Thymus (tissue), 11 donors: Measurements from ENCODE around the gene PEX16. TPM values are rescaled to one million over a fixed set of nuclear protein-coding genes. Genes with fewer than 3 reads are reported as not detected.
A peak's percentile ranks its signal among the peaks of the same experiment; 100 is the strongest.

ENCODE experiments used
- DNase-seq, 9 donors: peaks; one replicate each; pipeline ENCODE4 v3.0.0-alpha.2; 2013; ENCODE audit warnings: low spot score in 9 of 9, low read depth in 6 of 9, missing footprints in 1 of 9
- H3K27ac ChIP-seq, 2 donors: one replicate each; pipeline ENCODE4 v1.5.1; 2013; ENCODE audit warnings: control low read depth in 1 of 2, low read depth in 1 of 2, low read length in 1 of 2, mild to moderate bottlenecking in 1 of 2, moderate library complexity in 1 of 2
- H3K27me3 ChIP-seq, 2 donors: one replicate each; pipeline ENCODE4 v1.5.1; 2013; ENCODE audit warnings: low read length in 1 of 2; ENCODE audit not compliant: control insufficient read depth in 2 of 2, insufficient read depth in 1 of 2
- H3K36me3 ChIP-seq, 2 donors: one replicate each; pipeline ENCODE4 v1.5.1; 2013; ENCODE audit warnings: low read length in 1 of 2, mild to moderate bottlenecking in 1 of 2, moderate library complexity in 1 of 2; ENCODE audit not compliant: control insufficient read depth in 2 of 2, insufficient read depth in 2 of 2
- H3K4me1 ChIP-seq, 2 donors: one replicate each; pipeline ENCODE4 v1.5.1; 2013; ENCODE audit warnings: low read length in 2 of 2; ENCODE audit not compliant: control insufficient read depth in 2 of 2, insufficient read depth in 2 of 2
- H3K4me3 ChIP-seq, 2 donors: one replicate each; pipeline ENCODE4 v1.5.1; 2013; ENCODE audit warnings: low read length in 2 of 2, control low read depth in 1 of 2, mild to moderate bottlenecking in 1 of 2
- H3K9me3 ChIP-seq, 2 donors: one replicate each; pipeline ENCODE4 v1.5.1; 2013; ENCODE audit warnings: low read length in 1 of 2, mild to moderate bottlenecking in 1 of 2; ENCODE audit not compliant: control insufficient read depth in 2 of 2, insufficient read depth in 1 of 2
- WGBS: extraction: QIAGEN DNeasy Blood & Tissue Kit; methylation state at CpG from one replicate; pipeline ENCODE4 v1.1.7; 2013; 5-methylcytosine and 5-hydroxymethylcytosine counted together
- polyA plus RNA-seq: library from polyadenylated mRNA; stranded (reverse); fragments of 200-250 nt; gene quantifications from one replicate; pipeline ENCODE4 v1.2.3, GENCODE V29; 2013
- total RNA-seq: library from RNA; stranded (reverse); fragments of 120-200 nt; gene quantifications from one replicate; pipeline ENCODE4 v1.2.4, GENCODE V29; 2013
- donor health status: healthy.

The PEX16 gene
- total and polyA plus RNA-seq, 2 donors, result 29.6 to 46.0 TPM

DNA sequence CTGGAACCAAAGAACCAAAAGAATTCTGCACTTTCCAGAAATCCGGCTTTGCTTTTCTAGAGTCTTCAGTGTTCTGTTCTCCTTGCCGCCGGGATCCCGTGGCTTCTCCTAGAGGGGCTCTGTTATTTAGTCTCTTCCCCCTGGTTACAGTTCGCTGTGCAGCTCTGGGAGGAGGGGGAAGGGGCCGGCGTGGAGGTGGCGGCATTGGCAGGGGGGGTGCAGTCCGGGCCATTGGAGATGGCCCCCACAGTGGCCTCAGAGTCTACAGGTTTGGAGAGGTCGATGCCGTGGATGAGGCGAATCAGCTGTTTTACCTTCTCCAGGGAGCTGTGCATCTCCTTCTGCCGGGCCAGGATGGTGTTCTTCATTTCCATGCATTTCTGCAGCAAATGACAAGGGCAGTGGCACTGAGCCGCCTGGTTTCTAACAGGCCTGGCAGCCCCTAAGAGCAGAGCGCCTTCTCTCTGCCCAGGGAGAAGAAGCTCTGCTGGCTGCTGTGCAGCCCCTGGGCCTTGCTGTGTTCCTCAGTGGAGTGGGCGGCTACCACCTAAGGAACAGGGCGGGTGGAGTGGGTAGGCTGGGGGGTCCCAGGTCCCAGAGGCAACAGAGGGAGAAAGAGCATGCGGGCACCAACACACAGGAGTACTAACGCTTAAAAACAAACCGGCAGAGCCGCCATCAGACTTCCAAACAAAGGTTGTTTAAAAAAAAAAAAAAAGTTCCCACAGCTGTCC is 16.3 kb upstream of the PEX16 start:
- H3K4me1 ChIP-seq, result peaks cover 8 to 32% of the 10 kb centered on the region in 2 donors
- 96% methylated on average over 21 of the region's 21 CpGs for WGBS
- H3K9me3 ChIP-seq, result no peaks in the 10 kb centered on the region
- no peak overlapping the region for H3K4me3 ChIP-seq
- H3K36me3 ChIP-seq, result peaks cover 40 to 57% of the 10 kb centered on the region in 2 donors
- H3K27me3 ChIP-seq, result no peaks in the 10 kb centered on the region
- DNase-seq, result no peak
- H3K27ac ChIP-seq, result peak overlapping the region in 1 of 2 donors; percentile 17

GRCh38 chr11:45933131-45933831 is 15.6 kb upstream of the PEX16 start:
- H3K9me3 ChIP-seq, result no peaks in the 10 kb centered on the region
- no peak for DNase-seq
- WGBS, result 94% methylated on average over 15 of the region's 15 CpGs
- no peak overlapping the region for H3K4me3 ChIP-seq
- H3K36me3 ChIP-seq, result peaks cover 40 to 57% of the 10 kb centered on the region in 2 donors
- H3K27me3 ChIP-seq, result no peaks in the 10 kb centered on the region
- H3K27ac ChIP-seq, result peak overlapping the region in 1 of 2 donors; percentile 32
- H3K4me1 ChIP-seq, result peaks cover 8 to 32% of the 10 kb centered on the region in 2 donors

DNA sequence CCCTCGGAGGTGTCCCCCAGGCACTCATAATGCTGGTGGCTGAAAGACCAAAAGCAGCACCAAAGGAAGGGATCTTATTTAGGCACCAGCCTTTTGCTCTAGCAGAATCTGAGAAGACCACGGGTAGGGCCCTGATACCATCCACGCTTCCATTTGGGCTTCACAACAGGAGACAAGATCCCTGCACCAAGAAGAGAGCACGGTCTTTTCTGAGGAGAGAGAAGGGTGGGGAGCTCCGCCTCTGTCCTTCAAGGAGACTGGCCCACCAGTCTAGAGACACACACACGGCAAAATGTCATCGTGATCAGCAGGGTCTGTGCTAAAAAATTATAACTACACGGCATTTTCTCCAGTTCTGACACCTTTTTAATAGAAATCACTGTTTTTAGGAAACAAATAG is 14.5 kb upstream of the PEX16 start:
- Histone ChIP-seq H3K36me3 (peaks cover 34 to 51% of the 10 kb centered on the region in 2 donors), H3K9me3 (no peaks in the 10 kb centered on the region), H3K27ac (peak overlapping the region; percentile 35 to 53), H3K4me3 (no peak overlapping the region), H3K4me1 (peaks cover 8 to 32% of the 10 kb centered on the region in 2 donors), H3K27me3 (no peaks in the 10 kb centered on the region)
- 93% methylated on average over 8 of the region's 8 CpGs for WGBS
- DNase-seq, result no peak

- Histone ChIP-seq H3K36me3 (peaks cover 34 to 48% of the 10 kb centered on the region in 2 donors), H3K9me3 (no peaks in the 10 kb centered on the region), H3K27ac (peak overlapping the region; percentile 35 to 53), H3K27me3 (no peaks in the 10 kb centered on the region), H3K4me1 (peaks cover 8 to 32% of the 10 kb centered on the region in 2 donors), H3K4me3 (no peak overlapping the region)
- DNase-seq, result no peak
- 94% methylated on average over 10 of the region's 10 CpGs for WGBS
Measured at GRCh38 chr11:45931739-45932138, 14.1 kb upstream of the PEX16 start.

GRCh38 chr11:45930951-45931570 is 13.4 kb upstream of the PEX16 start:
- H3K9me3 ChIP-seq, result no peaks in the 10 kb centered on the region
- peak overlapping the region; percentile 64 to 83 for H3K27ac ChIP-seq
- H3K4me1 ChIP-seq, result peaks cover 8 to 32% of the 10 kb centered on the region in 2 donors
- H3K27me3 ChIP-seq, result peaks cover 0 to 4% of the 10 kb centered on the region in 2 donors
- 96% methylated on average over 8 of the region's 8 CpGs for WGBS
- no peak overlapping the region for H3K4me3 ChIP-seq
- DNase-seq, result peak in 1 of 9 donors; percentile 35
- peaks cover 34 to 43% of the 10 kb centered on the region in 2 donors for H3K36me3 ChIP-seq

DNA sequence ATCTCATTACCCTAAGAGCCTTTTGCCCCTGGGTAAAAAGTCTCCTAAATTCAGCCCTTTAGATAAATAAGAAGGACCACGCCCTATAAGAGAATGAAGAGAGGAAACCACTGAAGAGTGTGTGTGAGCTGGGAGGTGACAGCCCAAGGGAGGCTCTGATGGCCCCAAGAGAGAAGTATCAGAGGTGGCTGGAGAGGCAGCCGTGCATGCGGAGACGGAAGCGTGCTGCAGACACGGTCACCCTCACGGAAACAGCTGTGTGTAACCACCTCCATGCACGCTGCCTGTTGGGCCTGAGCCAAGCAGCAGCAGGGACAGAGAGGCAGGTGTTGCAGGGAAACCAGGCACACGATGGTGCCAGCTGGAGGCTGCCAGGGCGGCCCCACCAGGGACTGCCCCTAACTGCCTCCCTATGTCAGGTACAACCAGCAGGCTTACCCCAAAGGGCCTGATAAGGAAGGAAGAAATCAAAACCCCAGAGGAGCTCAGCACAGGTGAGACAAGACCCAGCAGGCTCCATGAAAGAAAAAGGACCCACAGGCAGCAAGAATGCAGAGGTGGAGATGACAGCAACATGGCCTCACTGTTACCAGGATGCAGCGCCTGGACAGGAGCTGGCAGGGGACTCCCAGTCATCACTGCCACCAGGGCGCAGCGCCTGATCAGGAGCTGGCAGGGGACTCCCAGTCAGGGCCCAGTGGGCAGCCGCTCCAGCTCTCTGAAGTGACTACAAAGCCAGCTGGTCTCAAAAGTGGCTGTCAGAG is 12.5 kb upstream of the PEX16 start:
- no peak for DNase-seq
- H3K9me3 ChIP-seq, result no peaks in the 10 kb centered on the region
- WGBS, result 65% methylated on average over 14 of the region's 14 CpGs
- H3K27me3 ChIP-seq, result peaks cover 0 to 12% of the 10 kb centered on the region in 2 donors
- H3K36me3 ChIP-seq, result peaks cover 28 to 34% of the 10 kb centered on the region in 2 donors
- H3K4me3 ChIP-seq, result no peak overlapping the region
- peak overlapping the region; percentile 64 to 83 for H3K27ac ChIP-seq
- H3K4me1 ChIP-seq, result peaks cover 8 to 31% of the 10 kb centered on the region in 2 donors

DNA sequence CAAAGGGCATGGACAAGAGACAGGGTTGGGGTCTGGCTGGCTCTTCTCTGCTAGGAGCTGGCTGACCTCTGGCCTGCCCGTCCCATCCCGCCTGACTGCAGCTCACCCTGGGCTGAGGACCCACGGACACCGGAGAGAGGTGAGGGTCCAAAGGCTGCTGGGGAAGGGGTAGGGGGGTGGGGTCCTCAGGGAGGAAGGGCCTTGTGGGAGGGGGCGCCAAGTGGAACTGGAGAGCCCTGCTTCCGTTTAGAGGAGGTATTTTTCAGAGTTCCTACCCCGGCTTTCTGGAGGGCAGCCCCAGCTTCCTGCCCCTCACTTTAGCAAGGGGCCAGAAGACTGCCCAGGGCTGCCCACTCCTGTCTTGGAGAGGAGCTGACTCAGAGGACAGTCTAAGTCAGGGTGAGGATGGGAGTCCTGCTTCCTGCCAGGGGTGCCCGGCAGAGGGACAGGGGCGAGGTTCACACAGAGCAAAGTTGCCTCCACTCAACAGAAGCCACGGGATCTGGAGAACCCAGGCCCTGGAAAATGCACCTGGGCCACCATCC is 11.9 kb upstream of the PEX16 start:
- Histone ChIP-seq H3K9me3 (no peaks in the 10 kb centered on the region), H3K4me3 (no peak overlapping the region), H3K4me1 (peaks cover 8 to 27% of the 10 kb centered on the region in 2 donors), H3K27me3 (peaks cover 3 to 18% of the 10 kb centered on the region in 2 donors), H3K27ac (peak overlapping the region; percentile 26 to 61), H3K36me3 (peaks cover 22 to 28% of the 10 kb centered on the region in 2 donors)
- DNase-seq, result no peak
- 84% methylated on average over 10 of the region's 10 CpGs for WGBS

DNA sequence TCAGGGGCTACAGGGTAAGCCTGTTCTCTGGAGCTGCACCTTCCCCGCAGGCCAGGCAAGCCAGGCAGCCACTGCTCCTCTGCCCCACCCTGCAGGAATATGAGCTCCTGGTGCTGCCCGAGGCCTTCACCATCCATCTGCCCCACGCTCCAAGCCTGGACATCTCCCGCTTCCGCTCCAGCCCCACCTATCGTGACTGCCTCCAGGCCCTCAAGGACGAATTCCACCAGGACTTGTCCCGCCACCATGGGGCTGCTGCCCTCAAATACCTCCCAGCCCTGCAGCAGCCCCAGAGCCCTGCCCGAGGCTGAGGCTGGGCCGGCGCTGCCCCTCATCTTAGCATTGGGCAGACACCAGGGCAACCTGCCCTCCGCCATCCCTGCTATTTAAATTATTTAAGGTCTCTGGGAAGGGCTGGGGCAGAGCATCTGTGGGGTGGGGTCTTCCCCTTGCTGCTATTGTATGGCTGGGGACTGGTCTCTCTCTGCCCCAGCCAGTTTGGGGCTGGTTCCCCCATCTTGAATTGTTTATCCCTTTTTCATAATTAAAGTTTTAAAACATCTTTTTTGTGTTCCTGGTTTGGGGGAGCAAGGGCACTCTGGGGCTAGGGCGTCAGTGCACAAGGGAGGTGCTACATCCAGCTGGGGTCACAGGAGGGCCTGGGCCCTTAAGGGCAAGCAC is 11.0 kb upstream of the PEX16 start:
- peaks cover 10 to 26% of the 10 kb centered on the region in 2 donors for H3K27me3 ChIP-seq
- peak overlapping the region in 1 of 2 donors; percentile 38 for H3K27ac ChIP-seq
- no peak overlapping the region for H3K4me3 ChIP-seq
- peaks cover 8 to 20% of the 10 kb centered on the region in 2 donors for H3K4me1 ChIP-seq
- H3K36me3 ChIP-seq, result peaks cover 13 to 19% of the 10 kb centered on the region in 2 donors
- DNase-seq, result no peak
- WGBS, result 97% methylated on average over 13 of the region's 13 CpGs
- no peaks in the 10 kb centered on the region for H3K9me3 ChIP-seq
